GM12872 (cell line): Measurements from ENCODE around the gene NR3C1.

Experiments
- CTCF ChIP-seq: IDR thresholded peaks from 3 replicates; pipeline ENCODE4 v1.5.1; 2011; ENCODE audit warnings: low read depth, mild to moderate bottlenecking, low read length, moderate library complexity; ENCODE audit not compliant: insufficient read depth

The NR3C1 gene

DNA sequence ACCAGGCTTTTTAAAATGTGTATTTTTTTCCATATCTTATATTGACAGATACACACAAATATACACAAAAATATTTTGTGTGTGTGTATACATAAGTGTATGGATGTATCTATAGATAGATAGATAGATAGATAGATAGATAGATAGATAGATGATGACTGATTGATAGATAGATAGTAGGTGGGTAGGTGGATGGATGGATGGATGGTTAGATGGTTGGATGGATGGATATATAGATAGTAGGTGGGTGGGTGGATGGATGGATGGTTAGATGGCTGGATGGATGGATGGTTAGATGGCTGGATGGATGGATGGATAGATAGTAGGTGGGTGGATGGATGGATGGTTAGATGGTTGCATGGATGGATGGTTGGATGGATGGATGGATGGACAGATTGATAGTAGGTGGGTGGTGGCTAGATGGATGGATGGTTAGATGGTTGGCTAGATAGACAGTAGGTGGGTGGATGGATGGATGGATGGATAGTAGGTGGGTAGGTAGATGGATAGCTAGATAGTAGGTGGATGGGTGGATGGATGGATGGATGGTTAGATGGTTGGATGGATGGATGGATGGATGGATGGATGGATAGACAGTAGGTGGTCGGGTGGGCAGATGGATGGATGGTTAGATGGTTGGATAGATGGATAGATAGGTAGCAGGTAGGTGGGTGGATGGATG lies 156.2 kb downstream of the NR3C1 start:
- TF ChIP-seq CTCF = no peak

DNA sequence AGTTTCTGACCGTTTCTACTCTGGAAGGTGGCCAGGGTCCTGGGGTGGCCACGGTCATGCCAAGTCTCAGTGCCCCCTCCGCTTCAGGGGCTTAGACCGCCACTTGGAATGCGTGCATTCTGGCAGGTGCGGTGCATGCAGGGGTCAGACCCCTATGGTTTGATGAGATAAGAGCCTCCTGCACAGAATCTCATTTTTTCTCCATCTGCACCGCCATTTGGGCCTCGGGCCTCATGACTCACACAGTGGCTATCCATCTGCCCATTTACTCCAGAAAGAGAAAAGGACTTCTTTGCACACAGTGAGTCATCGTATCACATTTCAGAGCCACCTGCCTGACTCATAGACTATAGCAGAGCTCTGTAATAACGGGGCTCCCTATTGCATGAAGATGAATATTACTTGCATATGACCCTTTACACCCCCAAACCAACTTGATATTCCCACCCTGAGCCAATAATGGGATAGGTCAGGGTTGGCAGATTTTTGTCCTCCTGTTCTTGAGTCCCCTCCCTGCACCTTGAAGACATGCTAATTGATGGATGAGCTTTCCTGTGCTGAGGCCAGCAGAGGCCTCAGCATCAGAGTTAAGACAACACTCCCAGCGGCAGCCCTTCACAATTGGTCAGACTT lies 157.4 kb downstream of the NR3C1 start:
- no peak for TF ChIP-seq CTCF

GRCh38 chr5:143244990-143245389 lies 158.5 kb downstream of the NR3C1 start:
- TF ChIP-seq CTCF = no peak

DNA sequence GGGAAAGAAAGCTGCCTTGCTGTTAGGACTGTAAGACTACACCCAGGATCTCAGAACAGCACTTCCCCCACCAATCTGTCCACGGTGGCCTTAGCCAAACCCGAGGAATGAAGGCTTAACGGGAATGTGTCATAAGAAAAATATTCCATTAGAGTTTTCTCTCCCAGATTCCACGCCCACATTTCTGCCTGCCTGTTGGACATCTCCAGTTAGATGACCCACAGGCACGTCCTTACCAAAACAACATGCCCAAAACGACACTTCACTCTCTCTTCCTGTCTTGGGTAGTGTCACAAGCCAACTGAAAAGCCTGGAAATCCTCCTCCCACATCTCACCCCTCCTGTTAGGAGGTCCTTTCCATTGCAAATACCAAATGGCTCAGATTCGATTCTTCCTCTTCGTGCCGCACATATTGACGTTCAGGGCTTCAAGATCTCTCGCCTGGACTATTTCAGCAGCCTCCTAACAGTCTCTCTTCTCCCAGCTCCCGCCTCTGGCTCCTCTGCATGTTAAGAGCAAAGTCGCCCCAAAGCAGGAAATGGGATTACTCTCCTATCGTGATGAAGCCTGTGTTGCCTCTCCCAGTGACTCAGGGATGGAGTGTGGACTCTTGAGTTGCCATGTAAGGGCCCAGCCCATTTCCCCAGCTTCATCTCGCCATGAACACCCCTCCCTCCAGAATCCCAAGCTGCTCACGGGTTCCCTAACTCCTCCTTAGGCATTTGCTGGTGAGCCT lies 159.3 kb downstream of the NR3C1 start:
- no peak for TF ChIP-seq CTCF

DNA sequence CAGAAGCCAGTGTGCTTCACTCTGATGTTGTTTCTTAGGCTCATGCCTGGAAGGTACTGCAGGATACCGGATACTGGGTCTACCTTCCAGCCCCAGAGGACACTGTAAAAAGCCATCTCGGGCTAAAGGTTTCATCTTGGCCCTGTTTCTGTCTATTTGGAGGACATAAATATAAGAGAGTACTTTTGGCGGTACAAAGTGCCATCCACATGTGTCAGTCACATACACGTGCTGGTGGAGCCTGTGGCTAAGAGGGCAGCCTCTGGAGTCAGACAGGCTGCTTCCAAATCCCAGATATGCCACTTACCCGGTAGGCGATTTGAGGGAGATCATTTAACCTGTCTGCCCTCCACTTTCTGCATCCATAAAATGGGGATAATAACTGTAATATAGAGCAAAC lies 160.4 kb downstream of the NR3C1 start:
- no peak for TF ChIP-seq CTCF

- no peak for TF ChIP-seq CTCF
Observed at GRCh38 chr5:143241892-143242291, 161.6 kb downstream of the NR3C1 start.

- TF ChIP-seq CTCF = no peak
Observed at GRCh38 chr5:143239882-143240518, 163.5 kb downstream of the NR3C1 start.
